DND-41 (cell line): Measurements from ENCODE around the gene PNO1.

Source experiments
- ATAC-seq: fragments of 200-7000 bp; cut with Tn5 transposase; 3 replicates; pipeline ENCODE4 v1.9.1; 2021; ENCODE audit warnings: low read depth; ENCODE audit not compliant: insufficient read depth
- DNase-seq: peaks from one replicate; pipeline ENCODE4 v3.0.0-alpha.2; 2020
- H2AFZ ChIP-seq: 2 replicates; pipeline ENCODE4 v1.6.0; 2012; ENCODE audit warnings: low read depth, low read length
- H3K27ac ChIP-seq: 2 replicates; pipeline ENCODE4 v1.5.1; 2012; ENCODE audit warnings: low read length, inconsistent platforms
- H3K27me3 ChIP-seq: fragments of 200-600 bp; sonication (generic); 2 replicates; pipeline ENCODE4 v1.6.0; 2012; ENCODE audit warnings: low read length, mild to moderate bottlenecking, inconsistent platforms; ENCODE audit not compliant: insufficient read depth, poor library complexity
- H3K36me3 ChIP-seq: 2 replicates; pipeline ENCODE4 v1.5.1; 2012; ENCODE audit warnings: low read length, inconsistent platforms; ENCODE audit not compliant: insufficient read depth
- H3K4me1 ChIP-seq: 2 replicates; pipeline ENCODE4 v1.5.1; 2012; ENCODE audit warnings: mild to moderate bottlenecking, low read length; ENCODE audit not compliant: insufficient read depth
- H3K4me2 ChIP-seq: 2 replicates; pipeline ENCODE4 v1.6.0; 2012; ENCODE audit warnings: mild to moderate bottlenecking, moderate library complexity, low read length, inconsistent platforms; ENCODE audit not compliant: insufficient read depth
- H3K4me3 ChIP-seq, 2 experiments: fragments of 200-600 bp in 1 of 2; shearing (Covaris generic) in 1 of 2; 2 replicates each; pipeline ENCODE4 v1.5.1; 2012 to 2016; ENCODE audit warnings: inconsistent platforms in 2 of 2, low read length in 2 of 2, mild to moderate bottlenecking in 2 of 2, low read depth in 1 of 2, moderate library complexity in 1 of 2
- H3K79me2 ChIP-seq: 2 replicates; pipeline ENCODE4 v1.6.0; 2012; ENCODE audit warnings: low read length, inconsistent platforms; ENCODE audit not compliant: insufficient read depth
- H3K9ac ChIP-seq: 2 replicates; pipeline ENCODE4 v1.6.0; 2012; ENCODE audit warnings: low read depth, mild to moderate bottlenecking, inconsistent platforms, low read length, moderate library complexity
- H3K9me3 ChIP-seq: 2 replicates; pipeline ENCODE4 v1.5.1; 2012; ENCODE audit warnings: low read length, moderate library complexity, mild to moderate bottlenecking, inconsistent platforms; ENCODE audit not compliant: insufficient read depth, severe bottlenecking
- H4K20me1 ChIP-seq: 2 replicates; pipeline ENCODE4 v1.6.0; 2012; ENCODE audit warnings: low read length; ENCODE audit not compliant: insufficient read depth
- EZH2 ChIP-seq: IDR thresholded peaks from 3 replicates; pipeline ENCODE4 v1.6.1; 2012; ENCODE audit warnings: borderline replicate concordance, low read depth, mild to moderate bottlenecking, moderate library complexity, low read length, inconsistent platforms; ENCODE audit not compliant: severe bottlenecking
- TF ChIP-seq, protein P1 (sequence below): IDR thresholded peaks from 2 replicates; pipeline ENCODE4 v1.5.1; 2012; ENCODE audit warnings: borderline replicate concordance, low read length, moderate library complexity, mild to moderate bottlenecking; ENCODE audit not compliant: poor library complexity, severe bottlenecking; ENCODE audit errors: extremely low read depth

PNO1 gene

DNA sequence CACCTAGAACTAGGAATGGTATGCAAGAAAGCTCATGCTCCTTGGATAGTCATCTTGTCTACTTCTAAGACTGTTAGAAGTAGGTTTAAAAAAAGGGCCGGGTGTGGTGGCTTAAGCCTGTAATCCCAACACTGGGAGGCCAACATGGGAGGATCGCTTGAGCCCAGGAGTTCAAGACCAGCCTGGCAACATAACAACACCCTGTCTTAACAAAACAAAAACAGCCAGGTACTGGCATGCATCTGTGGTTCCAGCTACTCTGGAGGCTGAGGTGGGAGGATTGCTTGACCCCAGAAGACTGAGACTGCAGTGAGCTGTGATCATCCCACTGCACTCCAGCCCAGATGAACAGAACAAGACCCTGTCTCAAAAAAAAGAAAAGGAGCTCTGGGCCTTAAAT lies 19.9 kb downstream of the PNO1 start:
- Histone ChIP-seq H3K36me3 (peaks cover 90% of the 10 kb centered on the region), H3K27ac (no peak overlapping the region), H3K9me3 (no peaks in the 10 kb centered on the region), H4K20me1 (peaks cover 10% of the 10 kb centered on the region; the same call in 1 of the 2 replicates), H3K79me2 (peaks cover 13% of the 10 kb centered on the region), H3K4me1 (no peaks in the 10 kb centered on the region), H3K9ac (no peak overlapping the region), H3K4me2 (no peak overlapping the region), H3K27me3 (no peaks in the 10 kb centered on the region), H3K4me3 (no peak overlapping the region), H2AFZ (no peak overlapping the region)
- DNase-seq, result no peak
- no peak for ATAC-seq
- TF ChIP-seq, protein P1, sequence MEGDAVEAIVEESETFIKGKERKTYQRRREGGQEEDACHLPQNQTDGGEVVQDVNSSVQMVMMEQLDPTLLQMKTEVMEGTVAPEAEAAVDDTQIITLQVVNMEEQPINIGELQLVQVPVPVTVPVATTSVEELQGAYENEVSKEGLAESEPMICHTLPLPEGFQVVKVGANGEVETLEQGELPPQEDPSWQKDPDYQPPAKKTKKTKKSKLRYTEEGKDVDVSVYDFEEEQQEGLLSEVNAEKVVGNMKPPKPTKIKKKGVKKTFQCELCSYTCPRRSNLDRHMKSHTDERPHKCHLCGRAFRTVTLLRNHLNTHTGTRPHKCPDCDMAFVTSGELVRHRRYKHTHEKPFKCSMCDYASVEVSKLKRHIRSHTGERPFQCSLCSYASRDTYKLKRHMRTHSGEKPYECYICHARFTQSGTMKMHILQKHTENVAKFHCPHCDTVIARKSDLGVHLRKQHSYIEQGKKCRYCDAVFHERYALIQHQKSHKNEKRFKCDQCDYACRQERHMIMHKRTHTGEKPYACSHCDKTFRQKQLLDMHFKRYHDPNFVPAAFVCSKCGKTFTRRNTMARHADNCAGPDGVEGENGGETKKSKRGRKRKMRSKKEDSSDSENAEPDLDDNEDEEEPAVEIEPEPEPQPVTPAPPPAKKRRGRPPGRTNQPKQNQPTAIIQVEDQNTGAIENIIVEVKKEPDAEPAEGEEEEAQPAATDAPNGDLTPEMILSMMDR, result no peak
- no peak for TF ChIP-seq EZH2

DNA sequence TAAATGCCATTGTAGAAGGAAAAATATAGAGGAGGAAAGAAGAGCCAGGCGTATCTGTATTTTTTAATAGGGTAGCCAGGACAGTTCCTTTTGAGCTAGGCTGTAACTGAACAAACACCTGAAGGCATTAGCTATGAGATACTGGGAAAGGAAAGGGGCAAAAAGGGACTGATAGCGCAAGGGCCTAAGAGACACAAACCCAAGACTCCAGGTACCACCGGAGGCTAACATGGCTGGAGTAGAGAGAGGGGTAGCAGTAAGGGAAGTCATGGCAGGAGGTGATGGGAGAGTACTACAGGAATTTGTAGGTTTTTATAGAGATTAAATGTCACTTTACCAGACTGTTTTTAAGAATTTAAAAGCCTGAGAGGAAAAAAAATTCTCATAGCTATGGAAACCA lies 20.7 kb downstream of the PNO1 start:
- no peak overlapping the region for H3K4me3 ChIP-seq
- ATAC-seq (no peak), DNase-seq (no peak)
- peaks cover 13% of the 10 kb centered on the region for H4K20me1 ChIP-seq
- no peaks in the 10 kb centered on the region for H3K27me3 ChIP-seq
- H3K36me3 ChIP-seq, result peaks cover 90% of the 10 kb centered on the region
- no peaks in the 10 kb centered on the region for H3K4me1 ChIP-seq
- H3K9me3 ChIP-seq, result no peaks in the 10 kb centered on the region
- no peak overlapping the region for H2AFZ ChIP-seq
- H3K79me2 ChIP-seq, result peaks cover 12% of the 10 kb centered on the region
- H3K27ac ChIP-seq, result no peak overlapping the region
- no peak overlapping the region for H3K9ac ChIP-seq
- no peak overlapping the region for H3K4me2 ChIP-seq
- TF ChIP-seq, protein P1, result no peak
- no peak for TF ChIP-seq EZH2

DNA sequence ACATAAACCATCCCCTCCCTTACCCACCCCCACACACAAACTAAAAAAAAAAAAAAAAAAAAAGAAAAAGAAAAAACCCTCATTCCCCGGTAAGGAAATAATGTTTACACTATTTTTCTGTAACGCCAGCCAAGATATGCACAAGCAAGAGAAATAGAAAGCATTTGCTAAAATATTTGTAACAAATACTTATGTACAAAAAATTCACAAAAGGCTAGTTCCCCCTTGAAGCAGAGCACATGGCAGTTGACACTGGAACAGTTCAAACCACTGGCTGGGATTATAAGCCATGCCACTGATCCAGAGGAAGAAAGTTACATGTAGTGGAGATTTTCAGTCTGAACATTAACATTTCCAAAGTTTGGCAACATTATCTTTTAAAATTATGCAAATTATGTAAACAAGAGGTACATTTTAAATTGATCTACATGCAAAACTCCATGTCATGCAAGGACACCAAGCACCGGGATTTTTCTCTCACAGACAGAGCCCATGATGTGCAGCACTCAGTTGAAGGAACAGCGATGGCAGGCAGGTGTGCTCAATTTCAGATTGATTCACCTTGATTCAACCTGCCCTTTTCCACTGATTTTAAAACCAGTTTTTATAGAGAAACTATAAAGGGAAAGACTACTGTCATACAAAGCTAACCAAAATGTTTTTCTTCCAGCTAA lies 21.4 kb downstream of the PNO1 start:
- DNase-seq, result no peak
- Histone ChIP-seq H3K9ac (no peak overlapping the region), H3K79me2 (peaks cover 17% of the 10 kb centered on the region), H3K27ac (no peak overlapping the region), H3K4me2 (no peak overlapping the region), H3K4me3 (no peak overlapping the region), H3K4me1 (no peaks in the 10 kb centered on the region), H2AFZ (no peak overlapping the region), H3K36me3 (peaks cover 89% of the 10 kb centered on the region), H3K9me3 (no peaks in the 10 kb centered on the region), H4K20me1 (peaks cover 18% of the 10 kb centered on the region), H3K27me3 (no peaks in the 10 kb centered on the region)
- ATAC-seq, result no peak
- no peak for TF ChIP-seq EZH2
- TF ChIP-seq, protein P1, result no peak

DNA sequence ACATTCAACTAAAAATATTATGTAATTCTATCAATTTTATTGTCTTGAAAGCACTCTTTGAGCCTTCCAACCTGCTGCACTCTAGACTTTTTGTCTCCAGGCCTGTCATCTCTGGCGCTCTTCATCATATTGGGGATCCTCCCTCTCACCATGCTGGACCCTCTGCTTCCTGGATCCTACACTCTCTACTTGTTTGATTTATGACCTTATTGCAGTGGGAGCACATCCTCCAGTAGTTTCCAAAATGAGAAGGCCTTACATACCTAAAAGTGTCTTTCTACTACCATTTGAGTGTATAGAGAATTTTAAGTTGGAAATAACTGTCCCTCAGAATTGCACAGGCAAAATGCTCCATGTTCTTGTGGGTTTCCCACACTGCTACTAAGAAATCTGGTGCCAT lies 25.2 kb downstream of the PNO1 start:
- Histone ChIP-seq H4K20me1 (peaks cover 22% of the 10 kb centered on the region), H3K79me2 (peaks cover 41% of the 10 kb centered on the region), H3K4me2 (no peak overlapping the region), H2AFZ (no peak overlapping the region), H3K4me1 (no peaks in the 10 kb centered on the region), H3K4me3 (no peak overlapping the region), H3K36me3 (peaks cover 80% of the 10 kb centered on the region), H3K27me3 (no peaks in the 10 kb centered on the region), H3K27ac (no peak overlapping the region), H3K9ac (no peak overlapping the region), H3K9me3 (no peaks in the 10 kb centered on the region)
- DNase-seq, result no peak
- ATAC-seq, result no peak
- no peak for TF ChIP-seq EZH2
- TF ChIP-seq, protein P1, result no peak
